ENCODE measurements around the gene RASD1. TPM values are rescaled to one million over a fixed set of nuclear protein-coding genes. Genes with fewer than 3 reads are reported as not detected.

The RASD1 gene
- total RNA-seq, 1 experiment from 2014 or later: 5.7 TPM

DNA sequence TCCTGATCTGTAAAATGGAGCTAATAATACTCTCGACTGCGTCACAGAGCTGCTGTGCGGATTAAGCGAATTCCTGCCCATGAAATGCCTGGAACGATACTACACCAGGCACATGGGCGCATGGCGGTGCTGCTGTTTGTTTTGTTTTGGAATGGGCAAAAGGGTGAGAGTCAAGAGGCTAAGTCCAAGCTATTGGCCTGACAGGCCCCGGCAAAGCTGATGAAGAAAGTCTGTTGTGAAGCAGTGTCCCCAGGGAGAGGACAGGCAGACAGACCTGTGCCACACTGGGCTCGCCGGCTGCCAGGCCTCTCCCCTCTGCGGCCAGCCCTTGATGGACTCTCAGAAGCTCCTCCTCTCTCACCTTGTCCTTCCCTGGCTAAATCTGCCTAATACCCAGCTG, 31.3 kb upstream of the RASD1 start:
- no peak overlapping the region for H2BK20ac ChIP-seq (ENCODE audit: low read depth, low read length, poor library complexity, severe bottlenecking)
- no peak overlapping the region for H3K14ac ChIP-seq (ENCODE audit: insufficient read depth, low read length)
- no peak overlapping the region for H3K27ac ChIP-seq (ENCODE audit: insufficient read length, low read depth, low read length)
- no peak overlapping the region for H3K56ac ChIP-seq (ENCODE audit: insufficient read length, low read depth, low read length)
- DNase-seq: no peak
- no peak overlapping the region for H4K8ac ChIP-seq (replicated peaks; ENCODE audit: insufficient read length, low read depth, low read length)
- no CpG with 5 or more reads among the region's 11 CpGs for WGBS (ENCODE audit: extremely low coverage, insufficient read length, low lambda C conversion rate)
- no peak overlapping the region for H3K4ac ChIP-seq (ENCODE audit: low read depth, low read length)
- no peak overlapping the region for H4K5ac ChIP-seq (ENCODE audit: insufficient read length, low read depth, low read length)
- H2BK15ac ChIP-seq (ENCODE audit: low read depth, low read length): no peak overlapping the region
- H3K23ac ChIP-seq (ENCODE audit: insufficient read length, low read depth, low read length): no peak overlapping the region
- no peaks in the 10 kb centered on the region for H3K27me3 ChIP-seq (ENCODE audit: insufficient read depth, low read length)
- no peak overlapping the region for H4K91ac ChIP-seq (ENCODE audit: insufficient read length, low read depth, low read length)
- Mint-ChIP-seq H3K36me3 (ENCODE audit: insufficient read depth in 1 of 3, low read depth in 3 of 3) (peaks cover 0 to 14% (median 3%) of the 10 kb centered on the region in 3 experiments; a peak in 3 of 7 replicates), H3K27me3 (ENCODE audit: low read depth) (no peaks in the 10 kb centered on the region), H3K27ac (no peak overlapping the region; a peak in 1 of 7 replicates), H3K4me3 (no peak overlapping the region), H3K9me3 (peaks cover 0 to 3% of the 10 kb centered on the region in 2 experiments; a peak in 1 of 5 replicates), H3K4me1 (peaks cover 22 to 38% of the 10 kb centered on the region in 2 experiments)
- H3K4me2 ChIP-seq (ENCODE audit: insufficient read depth, insufficient read length, low read length): no peak overlapping the region
- H3K79me1 ChIP-seq (ENCODE audit: insufficient read depth, low read depth, low read length, poor library complexity, severe bottlenecking): no peaks in the 10 kb centered on the region
- TF ChIP-seq, protein P1, sequence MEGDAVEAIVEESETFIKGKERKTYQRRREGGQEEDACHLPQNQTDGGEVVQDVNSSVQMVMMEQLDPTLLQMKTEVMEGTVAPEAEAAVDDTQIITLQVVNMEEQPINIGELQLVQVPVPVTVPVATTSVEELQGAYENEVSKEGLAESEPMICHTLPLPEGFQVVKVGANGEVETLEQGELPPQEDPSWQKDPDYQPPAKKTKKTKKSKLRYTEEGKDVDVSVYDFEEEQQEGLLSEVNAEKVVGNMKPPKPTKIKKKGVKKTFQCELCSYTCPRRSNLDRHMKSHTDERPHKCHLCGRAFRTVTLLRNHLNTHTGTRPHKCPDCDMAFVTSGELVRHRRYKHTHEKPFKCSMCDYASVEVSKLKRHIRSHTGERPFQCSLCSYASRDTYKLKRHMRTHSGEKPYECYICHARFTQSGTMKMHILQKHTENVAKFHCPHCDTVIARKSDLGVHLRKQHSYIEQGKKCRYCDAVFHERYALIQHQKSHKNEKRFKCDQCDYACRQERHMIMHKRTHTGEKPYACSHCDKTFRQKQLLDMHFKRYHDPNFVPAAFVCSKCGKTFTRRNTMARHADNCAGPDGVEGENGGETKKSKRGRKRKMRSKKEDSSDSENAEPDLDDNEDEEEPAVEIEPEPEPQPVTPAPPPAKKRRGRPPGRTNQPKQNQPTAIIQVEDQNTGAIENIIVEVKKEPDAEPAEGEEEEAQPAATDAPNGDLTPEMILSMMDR (conservative IDR thresholded peaks at IDR 0.05): no peak
- H3K9ac ChIP-seq (ENCODE audit: extremely low read depth, insufficient read length, low read length): no peak overlapping the region
- no peak overlapping the region for H2AK5ac ChIP-seq (ENCODE audit: insufficient read length, low read length)
- no peak overlapping the region for H2BK5ac ChIP-seq (ENCODE audit: insufficient read length, low read length)
- no peak overlapping the region for H2AFZ ChIP-seq (ENCODE audit: low read length)
- H3K4me1 ChIP-seq (ENCODE audit: insufficient read depth, low read length): peaks cover 3% of the 10 kb centered on the region; the same call in 1 of the 2 replicates
- H3K9me3 ChIP-seq (ENCODE audit: control insufficient read depth, low read depth, low read length): no peaks in the 10 kb centered on the region
- H3T11ph ChIP-seq (ENCODE audit: low read length): no peak overlapping the region
- no peak overlapping the region for H2BK12ac ChIP-seq (ENCODE audit: insufficient read length, low read depth, low read length)
- no peaks in the 10 kb centered on the region for H3K79me2 ChIP-seq (ENCODE audit: insufficient read depth, low read length)
- H2BK120ac ChIP-seq (ENCODE audit: low read depth, low read length, poor library complexity, severe bottlenecking): no peak overlapping the region
- H3K18ac ChIP-seq (ENCODE audit: insufficient read length, low read depth, low read length): no peak overlapping the region
- H4K20me1 ChIP-seq (ENCODE audit: control insufficient read depth, insufficient read depth, insufficient read length): peaks cover 2% of the 10 kb centered on the region
- H3K23me2 ChIP-seq (ENCODE audit: insufficient read length, low read depth, low read length, poor library complexity, severe bottlenecking): no peaks in the 10 kb centered on the region
